Liver (tissue), 3 donors: ENCODE data around the gene GDPD5.

Experiments used
- ATF3 ChIP-seq: IDR thresholded peaks from 2 replicates; pipeline ENCODE4 v1.6.1; 2016; ENCODE audit warnings: antibody characterized with exemption
- CTCF ChIP-seq: fragments of 150-350 bp; IDR thresholded peaks from 2 replicates; pipeline ENCODE4 v1.5.1; 2017; ENCODE audit warnings: improper control_type of control experiment, low read depth, low read length; ENCODE audit not compliant: missing input control
- GABPA ChIP-seq, 2 donors: IDR thresholded peaks in 1 of 2; conservative IDR thresholded peaks in 1 of 2; 2 replicates each; pipeline ENCODE4 v1.6.1; 2016; ENCODE audit warnings: antibody characterized with exemption in 2 of 2, mild to moderate bottlenecking in 1 of 2, moderate library complexity in 1 of 2
- JUND ChIP-seq, 2 donors: IDR thresholded peaks; 2 replicates each; pipeline ENCODE4 v1.6.1; 2016; ENCODE audit warnings: antibody characterized with exemption in 2 of 2
- MAX ChIP-seq: IDR thresholded peaks from 2 replicates; pipeline ENCODE4 v1.6.1; 2016; ENCODE audit warnings: antibody characterized with exemption
- RAD21 ChIP-seq, 2 donors: IDR thresholded peaks; 2 replicates each; pipeline ENCODE4 v1.6.1; 2016; ENCODE audit warnings: antibody characterized with exemption in 2 of 2, mild to moderate bottlenecking in 2 of 2
- REST ChIP-seq: IDR thresholded peaks from 2 replicates; pipeline ENCODE4 v1.6.1; 2016; ENCODE audit warnings: antibody characterized with exemption, mild to moderate bottlenecking
- TAF1 ChIP-seq: conservative IDR thresholded peaks from 2 replicates; pipeline ENCODE4 v1.6.1; 2016; ENCODE audit warnings: antibody characterized with exemption, mild to moderate bottlenecking
- YY1 ChIP-seq: IDR thresholded peaks from 2 replicates; pipeline ENCODE4 v1.6.1; 2016; ENCODE audit warnings: antibody characterized with exemption, mild to moderate bottlenecking
- ZBTB33 ChIP-seq: IDR thresholded peaks from 2 replicates; pipeline ENCODE4 v1.6.1; 2016; ENCODE audit warnings: antibody characterized with exemption
- donor health status: healthy.
- donor health status: healthy.

GRCh38 chr11:75470476-75471080 lies 55.2 kb downstream of the GDPD5 start:
- no peak for TF ChIP-seq REST
- TF ChIP-seq CTCF: no peak
- no peak for TF ChIP-seq RAD21 (IDR thresholded peaks at IDR 0.05)
- TF ChIP-seq GABPA (IDR thresholded peaks at IDR 0.05 in 1 of 2, conservative IDR thresholded peaks at IDR 0.05 in 1 of 2): no peak
- TF ChIP-seq YY1: no peak
- no peak for TF ChIP-seq MAX
- no peak for TF ChIP-seq ZBTB33
- no peak for TF ChIP-seq TAF1
- TF ChIP-seq ATF3: no peak
- no peak for TF ChIP-seq JUND (IDR thresholded peaks at IDR 0.05)
